K562 (cell line): ENCODE data around the gene AMDHD2. TPM values are rescaled to one million over a fixed set of nuclear protein-coding genes. Genes with fewer than 3 reads are reported as not detected.

Source experiments
- ATF1 ChIP-seq, 2 experiments: fragments of 450-650 bp in 1 of 2; IDR thresholded peaks; 2 replicates each; pipeline ENCODE4 v1.6.1; 2016; ENCODE audit warnings: missing compliant biosample characterization in 1 of 2, missing genetic modification characterization in 1 of 2
- FIP1L1 ChIP-seq: fragments of 200-400 bp; formaldehyde crosslinking; IDR thresholded peaks from 2 replicates; pipeline ENCODE4 v1.6.1; 2018; ENCODE audit warnings: mild to moderate bottlenecking, low read depth, low read length; ENCODE audit not compliant: poor library complexity, severe bottlenecking
- HMG20B ChIP-seq: fragments of 250-450 bp; sonication (Bioruptor Pico); IDR thresholded peaks from 2 replicates; pipeline ENCODE4 v1.5.0; 2021; ENCODE audit warnings: mild to moderate bottlenecking
- MYC ChIP-seq, 2 experiments: fragments of 250-450 bp in 1 of 2; sonication (Bioruptor Pico) in 1 of 2; IDR thresholded peaks; 2 replicates each; pipeline versions ENCODE4 v1.5.1 to v1.6.1; 2012 to 2021; ENCODE audit warnings: low read depth in 2 of 2, borderline replicate concordance in 1 of 2, improper control_type of control experiment in 1 of 2, low read length in 1 of 2, mild to moderate bottlenecking in 1 of 2, moderate library complexity in 1 of 2
- NKRF ChIP-seq: fragments of 450-650 bp; IDR thresholded peaks from 2 replicates; pipeline ENCODE4 v1.6.1; 2016; ENCODE audit warnings: borderline replicate concordance
- RBM25 ChIP-seq: fragments of 200-400 bp; formaldehyde crosslinking; IDR thresholded peaks from 2 replicates; pipeline ENCODE4 v1.6.1; 2018; ENCODE audit warnings: low read length, low read depth, moderate library complexity; ENCODE audit not compliant: severe bottlenecking
- SRSF3 ChIP-seq: fragments of 200-400 bp; formaldehyde crosslinking; IDR thresholded peaks from 2 replicates; pipeline ENCODE4 v1.6.1; 2016; ENCODE audit warnings: mild to moderate bottlenecking, low read length, moderate library complexity; ENCODE audit not compliant: insufficient read depth
- ZNF165 ChIP-seq: fragments of 250-450 bp; sonication (Bioruptor Pico); IDR thresholded peaks from 2 replicates; pipeline ENCODE4 v1.4.0; 2020; ENCODE audit warnings: borderline replicate concordance
- ZNF197 ChIP-seq: fragments of 200-800 bp; sonication (Bioruptor generic); IDR thresholded peaks from 2 replicates; pipeline ENCODE4 v1.6.1; 2016; ENCODE audit warnings: low read depth, missing genetic modification characterization, missing compliant biosample characterization
- ZNF511 ChIP-seq: sonication (generic); formaldehyde crosslinking; IDR thresholded peaks from 2 replicates; pipeline ENCODE4 v1.8.0; 2022; ENCODE audit warnings: mild to moderate bottlenecking, missing genetic modification reagents
- polyA plus RNA-seq, 8 experiments: library from polyadenylated mRNA; depleted of rRNA in 4 of 8; stranded (reverse) in 5 of 8; unstranded in 3 of 8; fragments of >200 nt; fragmentation: Nextera tagmentation in 2 of 8; fragmentation: Illumina TruSeq in 1 of 8; extraction: Ambion mirVana in 2 of 8; extraction: Trizol in 1 of 8; gene quantifications; 2 replicates each; pipeline versions ENCODE4 v1.2.1 to v1.2.3, GENCODE V29; 2011 to 2014; ENCODE audit warnings: inconsistent platforms in 1 of 8, missing spikeins in 1 of 8
- total RNA-seq, 7 experiments: library from RNA; depleted of rRNA in 6 of 7; stranded (reverse); fragments of >200 nt in 6 of 7; fragmentation: Illumina TruSeq in 2 of 7; extraction: Trizol in 2 of 7; gene quantifications; 2 replicates each; pipeline versions ENCODE4 v1.2.1 to v1.2.3, GENCODE V29; 2011 to 2021; ENCODE audit warnings: low replicate concordance in 1 of 7
- TF ChIP-seq, protein P1 (sequence below), 2 experiments: fragments of 200-800 bp in 1 of 2; sonication (Bioruptor generic) in 1 of 2; sonication (generic) in 1 of 2; formaldehyde crosslinking in 1 of 2; IDR thresholded peaks in 1 of 2; conservative IDR thresholded peaks in 1 of 2; 2 replicates each; pipeline versions ENCODE4 v1.5.0 to v1.6.1; 2016 to 2020; ENCODE audit warnings: missing compliant biosample characterization in 1 of 2, missing genetic modification characterization in 1 of 2, missing genetic modification reagents in 1 of 2
- TF ChIP-seq, protein P2 (sequence below): sonication (generic); formaldehyde crosslinking; IDR thresholded peaks from 2 replicates; pipeline ENCODE4 v1.8.0; 2022; ENCODE audit warnings: mild to moderate bottlenecking, low read depth, missing genetic modification reagents
- TF ChIP-seq, protein P3 (sequence below): fragments of 450-650 bp; IDR thresholded peaks from 2 replicates; pipeline ENCODE4 v1.6.1; 2017; ENCODE audit warnings: mild to moderate bottlenecking, moderate library complexity
- TF ChIP-seq, protein P4 (sequence below), 3 experiments: IDR thresholded peaks in 2 of 3; conservative IDR thresholded peaks in 1 of 3; 2 replicates each; pipeline ENCODE4 v1.5.1; 2011 to 2012; ENCODE audit warnings: low read length in 3 of 3, mild to moderate bottlenecking in 3 of 3, control low read depth in 2 of 3, improper control_type of control experiment in 1 of 3, inconsistent platforms in 1 of 3, low read depth in 1 of 3, mixed read lengths in 1 of 3, moderate library complexity in 1 of 3; ENCODE audit not compliant: insufficient read depth in 2 of 3

Gene AMDHD2
- total and polyA plus RNA-seq, 9 of the 15 experiments (the other 6 are each of a cell fraction or from before 2014, with no cell fraction given): 0.38 to 56.9 (median 18.3) TPM; not detected in 1

DNA sequence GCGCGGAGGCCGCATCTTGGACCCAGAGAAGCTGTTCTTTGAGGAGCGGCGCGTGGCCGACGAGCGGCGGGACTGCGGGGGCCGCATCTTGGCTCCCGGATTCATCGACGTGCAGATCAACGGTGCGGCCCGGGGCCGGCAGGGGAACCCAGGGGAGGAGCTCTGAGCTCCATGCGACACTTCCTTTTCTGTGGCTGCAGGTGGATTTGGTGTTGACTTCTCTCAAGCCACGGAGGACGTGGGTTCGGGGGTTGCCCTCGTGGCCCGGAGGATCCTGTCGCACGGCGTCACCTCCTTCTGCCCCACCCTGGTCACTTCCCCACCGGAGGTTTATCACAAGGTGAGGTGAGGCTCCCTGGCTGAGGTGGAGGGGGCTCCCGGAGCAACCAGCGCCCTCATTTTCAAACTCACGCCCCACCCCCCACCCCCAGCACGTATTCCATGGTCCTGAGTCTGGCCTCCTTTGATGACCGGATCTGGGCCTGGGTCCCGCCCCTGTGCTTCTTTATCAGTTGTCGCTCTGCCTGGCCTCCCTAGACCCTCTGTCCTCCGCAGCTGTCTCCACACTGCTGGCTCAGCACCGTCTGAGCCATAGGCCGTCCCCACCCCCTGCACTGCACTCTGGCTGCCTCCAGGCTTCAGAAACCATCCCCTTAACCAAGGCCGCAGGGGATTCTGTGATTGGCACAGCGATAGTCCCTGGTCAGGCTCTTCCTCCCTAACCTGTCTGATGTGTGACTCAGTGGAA lies 787 bp downstream of the AMDHD2 start (continued):
- TF ChIP-seq, protein P1, sequence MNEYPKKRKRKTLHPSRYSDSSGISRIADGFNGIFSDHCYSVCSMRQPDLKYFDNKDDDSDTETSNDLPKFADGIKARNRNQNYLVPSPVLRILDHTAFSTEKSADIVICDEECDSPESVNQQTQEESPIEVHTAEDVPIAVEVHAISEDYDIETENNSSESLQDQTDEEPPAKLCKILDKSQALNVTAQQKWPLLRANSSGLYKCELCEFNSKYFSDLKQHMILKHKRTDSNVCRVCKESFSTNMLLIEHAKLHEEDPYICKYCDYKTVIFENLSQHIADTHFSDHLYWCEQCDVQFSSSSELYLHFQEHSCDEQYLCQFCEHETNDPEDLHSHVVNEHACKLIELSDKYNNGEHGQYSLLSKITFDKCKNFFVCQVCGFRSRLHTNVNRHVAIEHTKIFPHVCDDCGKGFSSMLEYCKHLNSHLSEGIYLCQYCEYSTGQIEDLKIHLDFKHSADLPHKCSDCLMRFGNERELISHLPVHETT (CRISPR knock-in tag; conservative IDR thresholded peaks at IDR 0.05 in 1 of 2, IDR thresholded peaks at IDR 0.05 in 1 of 2): no peak
- TF ChIP-seq, protein P2, sequence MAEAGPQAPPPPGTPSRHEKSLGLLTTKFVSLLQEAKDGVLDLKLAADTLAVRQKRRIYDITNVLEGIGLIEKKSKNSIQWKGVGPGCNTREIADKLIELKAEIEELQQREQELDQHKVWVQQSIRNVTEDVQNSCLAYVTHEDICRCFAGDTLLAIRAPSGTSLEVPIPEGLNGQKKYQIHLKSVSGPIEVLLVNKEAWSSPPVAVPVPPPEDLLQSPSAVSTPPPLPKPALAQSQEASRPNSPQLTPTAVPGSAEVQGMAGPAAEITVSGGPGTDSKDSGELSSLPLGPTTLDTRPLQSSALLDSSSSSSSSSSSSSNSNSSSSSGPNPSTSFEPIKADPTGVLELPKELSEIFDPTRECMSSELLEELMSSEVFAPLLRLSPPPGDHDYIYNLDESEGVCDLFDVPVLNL (CRISPR knock-in tag): no peak
- TF ChIP-seq MYC (IDR thresholded peaks at IDR 0.05; ENCODE audit: low read depth, low read length) (peak; percentile 45; the same call in 1 of the 2 replicates), MYC (CRISPR knock-in tag; IDR thresholded peaks at IDR 0.05; ENCODE audit: borderline replicate concordance, low read depth) (peak; percentile 54; the same call in 1 of the 2 replicates), FIP1L1 (peak; percentile 62), HMG20B (CRISPR knock-in tag) (no peak), NKRF (peak; percentile 54; the same call in 1 of the 2 replicates), SRSF3 (no peak), RBM25 (no peak), ATF1 (CRISPR knock-in tag; IDR thresholded peaks at IDR 0.05) (no peak), ATF1 (tag; IDR thresholded peaks at IDR 0.05) (peak; percentile 29; the same call in 1 of the 2 replicates), ZNF165 (CRISPR knock-in tag) (no peak), ZNF511 (peak; percentile 63; the same call in 1 of the 2 replicates), ZNF197 (no peak)
- TF ChIP-seq, protein P3, sequence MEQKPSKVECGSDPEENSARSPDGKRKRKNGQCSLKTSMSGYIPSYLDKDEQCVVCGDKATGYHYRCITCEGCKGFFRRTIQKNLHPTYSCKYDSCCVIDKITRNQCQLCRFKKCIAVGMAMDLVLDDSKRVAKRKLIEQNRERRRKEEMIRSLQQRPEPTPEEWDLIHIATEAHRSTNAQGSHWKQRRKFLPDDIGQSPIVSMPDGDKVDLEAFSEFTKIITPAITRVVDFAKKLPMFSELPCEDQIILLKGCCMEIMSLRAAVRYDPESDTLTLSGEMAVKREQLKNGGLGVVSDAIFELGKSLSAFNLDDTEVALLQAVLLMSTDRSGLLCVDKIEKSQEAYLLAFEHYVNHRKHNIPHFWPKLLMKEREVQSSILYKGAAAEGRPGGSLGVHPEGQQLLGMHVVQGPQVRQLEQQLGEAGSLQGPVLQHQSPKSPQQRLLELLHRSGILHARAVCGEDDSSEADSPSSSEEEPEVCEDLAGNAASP: no peak
- TF ChIP-seq, protein P4, sequence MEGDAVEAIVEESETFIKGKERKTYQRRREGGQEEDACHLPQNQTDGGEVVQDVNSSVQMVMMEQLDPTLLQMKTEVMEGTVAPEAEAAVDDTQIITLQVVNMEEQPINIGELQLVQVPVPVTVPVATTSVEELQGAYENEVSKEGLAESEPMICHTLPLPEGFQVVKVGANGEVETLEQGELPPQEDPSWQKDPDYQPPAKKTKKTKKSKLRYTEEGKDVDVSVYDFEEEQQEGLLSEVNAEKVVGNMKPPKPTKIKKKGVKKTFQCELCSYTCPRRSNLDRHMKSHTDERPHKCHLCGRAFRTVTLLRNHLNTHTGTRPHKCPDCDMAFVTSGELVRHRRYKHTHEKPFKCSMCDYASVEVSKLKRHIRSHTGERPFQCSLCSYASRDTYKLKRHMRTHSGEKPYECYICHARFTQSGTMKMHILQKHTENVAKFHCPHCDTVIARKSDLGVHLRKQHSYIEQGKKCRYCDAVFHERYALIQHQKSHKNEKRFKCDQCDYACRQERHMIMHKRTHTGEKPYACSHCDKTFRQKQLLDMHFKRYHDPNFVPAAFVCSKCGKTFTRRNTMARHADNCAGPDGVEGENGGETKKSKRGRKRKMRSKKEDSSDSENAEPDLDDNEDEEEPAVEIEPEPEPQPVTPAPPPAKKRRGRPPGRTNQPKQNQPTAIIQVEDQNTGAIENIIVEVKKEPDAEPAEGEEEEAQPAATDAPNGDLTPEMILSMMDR (IDR thresholded peaks at IDR 0.05 in 2 of 3, conservative IDR thresholded peaks at IDR 0.05 in 1 of 3; ENCODE audit: insufficient read depth in 2 of 3, low read depth in 1 of 3, low read length in 3 of 3): 0 out of 6 replicates have a peak, but pooled peaks of 2 of the 3 experiments have one; percentile 8 to 17
